ENCODE results near the gene MRC2.

- TF ChIP-seq, protein P1, sequence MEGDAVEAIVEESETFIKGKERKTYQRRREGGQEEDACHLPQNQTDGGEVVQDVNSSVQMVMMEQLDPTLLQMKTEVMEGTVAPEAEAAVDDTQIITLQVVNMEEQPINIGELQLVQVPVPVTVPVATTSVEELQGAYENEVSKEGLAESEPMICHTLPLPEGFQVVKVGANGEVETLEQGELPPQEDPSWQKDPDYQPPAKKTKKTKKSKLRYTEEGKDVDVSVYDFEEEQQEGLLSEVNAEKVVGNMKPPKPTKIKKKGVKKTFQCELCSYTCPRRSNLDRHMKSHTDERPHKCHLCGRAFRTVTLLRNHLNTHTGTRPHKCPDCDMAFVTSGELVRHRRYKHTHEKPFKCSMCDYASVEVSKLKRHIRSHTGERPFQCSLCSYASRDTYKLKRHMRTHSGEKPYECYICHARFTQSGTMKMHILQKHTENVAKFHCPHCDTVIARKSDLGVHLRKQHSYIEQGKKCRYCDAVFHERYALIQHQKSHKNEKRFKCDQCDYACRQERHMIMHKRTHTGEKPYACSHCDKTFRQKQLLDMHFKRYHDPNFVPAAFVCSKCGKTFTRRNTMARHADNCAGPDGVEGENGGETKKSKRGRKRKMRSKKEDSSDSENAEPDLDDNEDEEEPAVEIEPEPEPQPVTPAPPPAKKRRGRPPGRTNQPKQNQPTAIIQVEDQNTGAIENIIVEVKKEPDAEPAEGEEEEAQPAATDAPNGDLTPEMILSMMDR (IDR thresholded peaks at IDR 0.05; ENCODE audit: poor library complexity), result no peak
- TF ChIP-seq EZH2 (IDR thresholded peaks at IDR 0.05; ENCODE audit: borderline replicate concordance) (no peak), EZH2phosphoT487 (IDR thresholded peaks at IDR 0.05; ENCODE audit: low read depth, severe bottlenecking, unreplicated experiment) (no peak)
Observed at GRCh38 chr17:62693616-62694409, 66.3 kb downstream of the MRC2 start.

All from hepatocyte (in vitro differentiated cells).